Esophagus (tissue), 2 donors: ENCODE data around the gene ZNF862. TPM values are rescaled to one million over a fixed set of nuclear protein-coding genes. Genes with fewer than 3 reads are reported as not detected.
"Not testable (repeated sequence)": the region's sequence is repeated elsewhere in the genome, so short reads cannot be mapped to it uniquely, and the experiment has no call there.

Experiments
- H3K27ac ChIP-seq, 2 donors: one replicate each; pipeline ENCODE4 v1.5.1; 2013; ENCODE audit warnings: low read depth in 2 of 2, mild to moderate bottlenecking in 2 of 2, inconsistent platforms in 1 of 2, low read length in 1 of 2, moderate library complexity in 1 of 2
- H3K27me3 ChIP-seq, 2 donors: one replicate each; pipeline ENCODE4 v1.6.1; 2013; ENCODE audit warnings: low read length in 2 of 2, control low read depth in 1 of 2, mild to moderate bottlenecking in 1 of 2; ENCODE audit not compliant: insufficient read depth in 2 of 2, control insufficient read depth in 1 of 2
- H3K36me3 ChIP-seq, 2 donors: one replicate each; pipeline ENCODE4 v1.6.1; 2013; ENCODE audit warnings: low read length in 1 of 2; ENCODE audit not compliant: control insufficient read depth in 2 of 2, insufficient read depth in 2 of 2
- H3K4me1 ChIP-seq, 2 donors: one replicate each; pipeline ENCODE4 v1.6.1; 2013; ENCODE audit warnings: low read length in 1 of 2; ENCODE audit not compliant: control insufficient read depth in 2 of 2, insufficient read depth in 2 of 2
- H3K4me3 ChIP-seq, 2 donors: one replicate each; pipeline ENCODE4 v1.5.1; 2013; ENCODE audit warnings: low read length in 2 of 2, mild to moderate bottlenecking in 2 of 2, low read depth in 1 of 2, moderate library complexity in 1 of 2
- H3K9me3 ChIP-seq, 2 donors: one replicate each; pipeline ENCODE4 v1.6.1; 2013; ENCODE audit warnings: mild to moderate bottlenecking in 2 of 2, low read depth in 1 of 2, low read length in 1 of 2, moderate library complexity in 1 of 2; ENCODE audit not compliant: control insufficient read depth in 2 of 2, insufficient read depth in 1 of 2
- WGBS, 2 donors: extraction: QIAGEN DNeasy Blood & Tissue Kit; methylation state at CpG; one replicate each; pipeline ENCODE4 v1.1.7; 2013; 5-methylcytosine and 5-hydroxymethylcytosine counted together
- polyA plus RNA-seq, 2 donors: library from polyadenylated mRNA; stranded (reverse); fragments of 200-250 nt; gene quantifications; one replicate each; pipeline ENCODE4 v1.2.3, GENCODE V29; 2013
- donor health status: healthy with polysubstance abuse.
- donor health status: Bipolar disorder and iron deficiency.

The ZNF862 gene
- polyA plus RNA-seq, 2 donors: 3.9 to 8.4 TPM

DNA sequence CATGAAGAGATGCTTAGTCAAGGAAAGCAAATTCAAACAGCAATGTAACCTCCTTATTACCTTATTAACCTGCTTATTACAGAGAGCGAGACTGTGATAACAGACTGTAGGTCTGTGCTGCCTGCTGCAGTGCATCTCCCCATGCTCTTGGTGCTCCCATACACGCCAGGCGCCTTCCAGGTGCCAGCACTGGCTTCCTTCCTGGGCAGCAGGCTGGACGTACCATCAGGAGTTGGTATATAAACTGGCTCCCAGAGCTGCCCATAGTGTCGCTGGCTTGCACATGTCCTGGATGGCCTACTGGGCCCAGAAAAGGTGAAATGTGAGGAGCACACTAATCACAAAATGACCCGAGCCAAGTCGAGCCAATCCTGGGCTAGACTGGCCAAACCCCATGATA, 49.1 kb downstream of the ZNF862 start:
- H3K27me3 ChIP-seq: no peaks in the 10 kb centered on the region
- WGBS, 2 donors: 94 to 95% methylated on average over 7 of the region's 7 CpGs
- no peaks in the 10 kb centered on the region for H3K4me1 ChIP-seq
- no peak overlapping the region for H3K4me3 ChIP-seq
- no peaks in the 10 kb centered on the region for H3K9me3 ChIP-seq
- no peaks in the 10 kb centered on the region for H3K36me3 ChIP-seq
- no peak overlapping the region for H3K27ac ChIP-seq

DNA sequence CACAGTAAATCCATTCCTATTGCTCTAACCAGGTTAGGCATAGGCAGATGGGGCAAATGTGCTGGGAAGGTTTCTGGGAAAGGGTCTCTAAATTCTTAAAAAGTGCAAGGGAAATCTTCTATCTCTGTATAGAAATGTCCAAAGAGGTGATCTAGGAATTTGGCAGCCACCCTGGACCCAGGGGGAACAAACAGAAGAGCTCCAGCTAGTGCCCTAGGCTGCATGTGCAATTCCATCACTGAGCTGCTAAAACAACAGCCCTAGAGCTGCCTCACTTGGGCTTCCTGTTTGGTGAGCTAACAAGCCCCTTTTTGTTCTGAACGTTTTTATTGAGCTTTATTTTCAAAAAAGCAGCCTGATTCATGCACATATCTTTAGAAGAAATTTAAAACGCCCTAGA, 52.5 kb downstream of the ZNF862 start:
- H3K9me3 ChIP-seq, H3K27ac ChIP-seq, H3K36me3 ChIP-seq, H3K27me3 ChIP-seq, H3K4me3 ChIP-seq, H3K4me1 ChIP-seq: not testable (repeated sequence)
- WGBS, 2 donors: 33 to 36% methylated on average over 2 of the region's 2 CpGs

- H3K4me1 ChIP-seq, H3K27me3 ChIP-seq, H3K4me3 ChIP-seq, H3K9me3 ChIP-seq, H3K36me3 ChIP-seq, H3K27ac ChIP-seq: not testable (repeated sequence)
- 83% methylated on average over 8 of the region's 8 CpGs for WGBS, 2 donors
Observed at GRCh38 chr7:149894957-149895356, 56.8 kb downstream of the ZNF862 start.

DNA sequence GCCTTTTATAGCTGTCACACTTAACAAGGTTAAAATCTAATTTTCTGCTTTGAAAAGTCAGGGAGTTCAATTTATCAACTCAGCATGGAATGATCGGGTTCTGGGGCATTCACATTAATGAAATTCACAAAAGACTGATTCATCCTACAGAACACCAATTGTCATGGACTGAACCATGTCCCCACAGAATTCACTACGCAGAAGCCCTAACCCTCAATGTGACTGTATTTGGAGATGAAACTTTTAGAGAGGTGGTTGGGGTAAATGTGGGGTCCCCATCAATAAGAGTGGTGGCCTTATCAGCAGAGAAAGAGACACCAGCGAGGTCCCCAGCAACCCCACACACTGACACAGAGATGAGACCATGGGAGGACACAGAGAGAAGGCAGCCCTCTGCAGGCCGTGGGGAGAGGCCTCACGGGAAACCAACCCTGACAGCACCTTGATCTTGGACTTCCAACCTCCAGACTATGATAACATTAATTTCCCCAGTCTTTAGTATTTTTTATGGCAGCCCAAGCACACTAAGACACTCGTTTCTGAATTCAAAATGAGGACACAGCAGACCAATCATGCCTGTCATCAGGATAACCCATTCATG, 69.7 kb downstream of the ZNF862 start:
- not testable (repeated sequence) for H3K4me1 ChIP-seq, H3K9me3 ChIP-seq, H3K4me3 ChIP-seq, H3K36me3 ChIP-seq, H3K27me3 ChIP-seq, H3K27ac ChIP-seq
- 70 to 79% methylated on average over 4 of the region's 6 CpGs for WGBS, 2 donors

DNA sequence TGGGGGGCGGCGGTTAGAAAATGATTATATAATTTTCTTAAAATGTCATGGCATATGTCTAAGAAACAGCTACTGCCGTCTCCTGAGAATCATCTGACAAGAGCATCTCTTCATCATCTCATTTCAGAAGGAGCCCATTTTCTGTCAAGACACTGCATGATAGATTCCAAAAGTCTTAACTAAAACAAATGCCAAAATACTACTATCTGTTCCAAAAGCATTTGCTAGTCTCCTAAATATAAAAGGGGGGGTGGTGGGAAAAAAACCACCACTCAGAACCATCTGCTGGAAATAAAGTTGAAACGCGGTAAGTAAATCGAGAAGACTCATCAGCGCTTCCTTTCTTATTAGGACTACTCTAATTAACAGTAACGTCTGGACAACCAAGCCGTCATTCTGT, 72.0 kb downstream of the ZNF862 start:
- not testable (repeated sequence) for H3K4me3 ChIP-seq, H3K9me3 ChIP-seq, H3K27me3 ChIP-seq, H3K36me3 ChIP-seq, H3K4me1 ChIP-seq, H3K27ac ChIP-seq
- 80 to 84% methylated on average over 6 to 7 of the region's 9 CpGs for WGBS, 2 donors

DNA sequence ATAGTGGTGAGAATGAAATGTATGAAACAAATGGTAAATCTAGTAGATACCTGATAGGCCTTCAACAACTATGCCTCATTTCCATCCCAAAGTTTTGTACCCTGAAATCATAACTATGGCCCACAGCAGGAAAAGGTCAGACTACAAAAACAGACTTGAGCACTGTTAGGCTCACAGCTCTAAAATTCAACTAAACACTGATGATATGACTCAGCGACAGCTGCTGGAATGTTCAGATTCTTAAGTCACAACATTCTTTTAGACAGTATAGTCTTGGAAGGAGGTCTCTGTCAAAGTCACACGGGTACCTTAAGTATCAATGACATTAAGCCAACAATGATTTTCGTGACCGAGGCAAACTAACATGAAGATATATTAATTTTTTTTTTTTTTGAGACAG, 74.0 kb downstream of the ZNF862 start:
- not testable (repeated sequence) for H3K9me3 ChIP-seq, H3K36me3 ChIP-seq, H3K4me3 ChIP-seq, H3K27me3 ChIP-seq, H3K4me1 ChIP-seq, H3K27ac ChIP-seq
- WGBS, 2 donors: 81 to 83% methylated on average over 1 to 2 of the region's 4 CpGs

Other genes with a start within 250 kb of the ZNF862 start
- gene ZNF467, start 64.8 kb upstream of the ZNF862 start, polyA plus RNA-seq: 1 to 10 TPM; 2.6 to 2.9 TPM
- 1 to 10 TPM; 5.3 to 9.8 TPM for gene ATP6V0E2, start 35.6 kb downstream of the ZNF862 start, polyA plus RNA-seq